NCI-H82 treated with DMSO at 0.1 percent for 48 hours (cell line): Measurements from ENCODE around the gene ZFP92.

ENCODE experiments used
- DNase-seq: peaks from one replicate; lab custom pipeline; 2025; ENCODE audit not compliant: unreplicated experiment; lab: John Stamatoyannopoulos, UW

The ZFP92 gene

GRCh38 chrX:153406903-153407302 lies 4.4 kb upstream of the ZFP92 start:
- no peak for DNase-seq

- DNase-seq: no peak
Measured at GRCh38 chrX:153407736-153408135, 3.5 kb upstream of the ZFP92 start.

- DNase-seq: no peak
Measured at GRCh38 chrX:153408221-153408721, 3.0 kb upstream of the ZFP92 start.

GRCh38 chrX:153408871-153409351 lies 2.4 kb upstream of the ZFP92 start:
- DNase-seq: no peak

- DNase-seq: no peak
Measured at GRCh38 chrX:153409414-153410101, 1.7 kb upstream of the ZFP92 start.

GRCh38 chrX:153410373-153410772 lies 899 bp upstream of the ZFP92 start:
- DNase-seq: no peak

- no peak for DNase-seq
Measured at GRCh38 chrX:153410888-153411254, 401 bp upstream of the ZFP92 start.

GRCh38 chrX:153411988-153412574 lies 809 bp downstream of the ZFP92 start:
- DNase-seq: no peak

GRCh38 chrX:153412746-153413720 lies 1.8 kb downstream of the ZFP92 start:
- DNase-seq: no peak

GRCh38 chrX:153413731-153414130 lies 2.5 kb downstream of the ZFP92 start:
- DNase-seq: no peak

- no peak for DNase-seq
Measured at GRCh38 chrX:153414856-153415510, 3.7 kb downstream of the ZFP92 start.

- peak; percentile 7 for DNase-seq
Measured at GRCh38 chrX:153416781-153417450, 5.6 kb downstream of the ZFP92 start.

GRCh38 chrX:153417637-153418036 lies 6.4 kb downstream of the ZFP92 start:
- no peak for DNase-seq

GRCh38 chrX:153420851-153421599 lies 9.8 kb downstream of the ZFP92 start:
- DNase-seq: no peak

- no peak for DNase-seq
Measured at GRCh38 chrX:153421856-153422255, 10.6 kb downstream of the ZFP92 start.

GRCh38 chrX:153423652-153424051 lies 12.4 kb downstream of the ZFP92 start:
- no peak for DNase-seq

- no peak for DNase-seq
Measured at GRCh38 chrX:153426204-153426603, 14.9 kb downstream of the ZFP92 start.

- DNase-seq: no peak
Measured at GRCh38 chrX:153430796-153431195, 19.5 kb downstream of the ZFP92 start.

- no peak for DNase-seq
Measured at GRCh38 chrX:153433161-153433680, 21.9 kb downstream of the ZFP92 start.
